SK-N-SH treated with all-trans-retinoic acid at 6 μM for 48 hours (cell line): ENCODE results near the gene WDR83.

Experiments
- ARNTL ChIP-seq: fragments of 450-650 bp; formaldehyde crosslinking; IDR thresholded peaks from 2 replicates; pipeline ENCODE4 v1.5.0; 2020; ENCODE audit warnings: low read depth, mild to moderate bottlenecking, moderate library complexity, borderline replicate concordance
- CSDC2 ChIP-seq: fragments of 250-450 bp; sonication (Bioruptor Pico); IDR thresholded peaks from 2 replicates; pipeline ENCODE4 v1.5.0; 2020; ENCODE audit warnings: mild to moderate bottlenecking, moderate library complexity
- ESRRG ChIP-seq: fragments of 250-450 bp; sonication (Bioruptor Pico); IDR thresholded peaks from 2 replicates; pipeline ENCODE4 v1.6.1; 2021; ENCODE audit warnings: mild to moderate bottlenecking
- ISL1 ChIP-seq: fragments of 250-450 bp; sonication (Bioruptor Pico); IDR thresholded peaks from 2 replicates; pipeline ENCODE4 v2.1.2; 2022; ENCODE audit warnings: mild to moderate bottlenecking, moderate library complexity
- OSR1 ChIP-seq: fragments of 250-450 bp; sonication (Bioruptor Pico); IDR thresholded peaks from 2 replicates; pipeline ENCODE4 v1.8.0; 2022; ENCODE audit warnings: moderate library complexity, mild to moderate bottlenecking, inconsistent platforms
- POU6F1 ChIP-seq: fragments of 250-450 bp; sonication (Bioruptor Pico); IDR thresholded peaks from 2 replicates; pipeline ENCODE4 v1.8.0; 2021; ENCODE audit warnings: low read depth, mild to moderate bottlenecking, moderate library complexity, borderline replicate concordance
- SNAI2 ChIP-seq: fragments of 250-450 bp; sonication (Bioruptor Pico); IDR thresholded peaks from 2 replicates; pipeline ENCODE4 v1.5.0; 2020; ENCODE audit warnings: mild to moderate bottlenecking, moderate library complexity
- TOX ChIP-seq: fragments of 250-450 bp; sonication (Bioruptor Pico); IDR thresholded peaks from 2 replicates; pipeline ENCODE4 v1.8.0; 2021; ENCODE audit warnings: mild to moderate bottlenecking, moderate library complexity, borderline replicate concordance
- ZFP3 ChIP-seq: fragments of 250-450 bp; sonication (Bioruptor Pico); IDR thresholded peaks from 2 replicates; pipeline ENCODE4 v1.5.0; 2020; ENCODE audit warnings: mild to moderate bottlenecking, moderate library complexity
- ZNF565 ChIP-seq: fragments of 450-650 bp; formaldehyde crosslinking; conservative IDR thresholded peaks from 2 replicates; pipeline ENCODE4 v1.5.0; 2020; ENCODE audit warnings: low read depth, mild to moderate bottlenecking, moderate library complexity
- ZNF8 ChIP-seq: fragments of 450-650 bp; formaldehyde crosslinking; IDR thresholded peaks from 2 replicates; pipeline ENCODE4 v1.5.0; 2020; ENCODE audit warnings: mild to moderate bottlenecking, moderate library complexity
- TF ChIP-seq, protein P1 (sequence below): fragments of 250-450 bp; sonication (Bioruptor Pico); IDR thresholded peaks from 2 replicates; pipeline ENCODE4 v1.8.0; 2020; ENCODE audit warnings: mild to moderate bottlenecking, moderate library complexity, borderline replicate concordance
- TF ChIP-seq, protein P2 (sequence below): fragments of 250-450 bp; sonication (Bioruptor Pico); IDR thresholded peaks from 2 replicates; pipeline ENCODE4 v1.5.1; 2021; ENCODE audit warnings: mild to moderate bottlenecking, moderate library complexity
- TF ChIP-seq, protein P3 (sequence below): fragments of 250-450 bp; sonication (Bioruptor Pico); IDR thresholded peaks from 2 replicates; pipeline ENCODE4 v1.5.0; 2020; ENCODE audit warnings: mild to moderate bottlenecking, moderate library complexity

- TF ChIP-seq ZNF565 (no peak), ISL1 (no peak), ZFP3 (no peak), OSR1 (CRISPR knock-in tag) (no peak), SNAI2 (CRISPR knock-in tag) (no peak), ZNF8 (CRISPR knock-in tag) (no peak), ARNTL (CRISPR knock-in tag) (no peak), POU6F1 (CRISPR knock-in tag) (no peak), CSDC2 (CRISPR knock-in tag) (no peak), ESRRG (CRISPR knock-in tag) (no peak), TOX (CRISPR knock-in tag) (no peak)
- TF ChIP-seq, protein P1, sequence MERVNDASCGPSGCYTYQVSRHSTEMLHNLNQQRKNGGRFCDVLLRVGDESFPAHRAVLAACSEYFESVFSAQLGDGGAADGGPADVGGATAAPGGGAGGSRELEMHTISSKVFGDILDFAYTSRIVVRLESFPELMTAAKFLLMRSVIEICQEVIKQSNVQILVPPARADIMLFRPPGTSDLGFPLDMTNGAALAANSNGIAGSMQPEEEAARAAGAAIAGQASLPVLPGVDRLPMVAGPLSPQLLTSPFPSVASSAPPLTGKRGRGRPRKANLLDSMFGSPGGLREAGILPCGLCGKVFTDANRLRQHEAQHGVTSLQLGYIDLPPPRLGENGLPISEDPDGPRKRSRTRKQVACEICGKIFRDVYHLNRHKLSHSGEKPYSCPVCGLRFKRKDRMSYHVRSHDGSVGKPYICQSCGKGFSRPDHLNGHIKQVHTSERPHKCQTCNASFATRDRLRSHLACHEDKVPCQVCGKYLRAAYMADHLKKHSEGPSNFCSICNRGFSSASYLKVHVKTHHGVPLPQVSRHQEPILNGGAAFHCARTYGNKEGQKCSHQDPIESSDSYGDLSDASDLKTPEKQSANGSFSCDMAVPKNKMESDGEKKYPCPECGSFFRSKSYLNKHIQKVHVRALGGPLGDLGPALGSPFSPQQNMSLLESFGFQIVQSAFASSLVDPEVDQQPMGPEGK (CRISPR knock-in tag) = no peak
- TF ChIP-seq, protein P2, sequence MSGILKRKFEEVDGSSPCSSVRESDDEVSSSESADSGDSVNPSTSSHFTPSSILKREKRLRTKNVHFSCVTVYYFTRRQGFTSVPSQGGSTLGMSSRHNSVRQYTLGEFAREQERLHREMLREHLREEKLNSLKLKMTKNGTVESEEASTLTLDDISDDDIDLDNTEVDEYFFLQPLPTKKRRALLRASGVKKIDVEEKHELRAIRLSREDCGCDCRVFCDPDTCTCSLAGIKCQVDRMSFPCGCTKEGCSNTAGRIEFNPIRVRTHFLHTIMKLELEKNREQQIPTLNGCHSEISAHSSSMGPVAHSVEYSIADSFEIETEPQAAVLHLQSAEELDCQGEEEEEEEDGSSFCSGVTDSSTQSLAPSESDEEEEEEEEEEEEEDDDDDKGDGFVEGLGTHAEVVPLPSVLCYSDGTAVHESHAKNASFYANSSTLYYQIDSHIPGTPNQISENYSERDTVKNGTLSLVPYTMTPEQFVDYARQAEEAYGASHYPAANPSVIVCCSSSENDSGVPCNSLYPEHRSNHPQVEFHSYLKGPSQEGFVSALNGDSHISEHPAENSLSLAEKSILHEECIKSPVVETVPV (CRISPR knock-in tag) = no peak
- TF ChIP-seq, protein P3, sequence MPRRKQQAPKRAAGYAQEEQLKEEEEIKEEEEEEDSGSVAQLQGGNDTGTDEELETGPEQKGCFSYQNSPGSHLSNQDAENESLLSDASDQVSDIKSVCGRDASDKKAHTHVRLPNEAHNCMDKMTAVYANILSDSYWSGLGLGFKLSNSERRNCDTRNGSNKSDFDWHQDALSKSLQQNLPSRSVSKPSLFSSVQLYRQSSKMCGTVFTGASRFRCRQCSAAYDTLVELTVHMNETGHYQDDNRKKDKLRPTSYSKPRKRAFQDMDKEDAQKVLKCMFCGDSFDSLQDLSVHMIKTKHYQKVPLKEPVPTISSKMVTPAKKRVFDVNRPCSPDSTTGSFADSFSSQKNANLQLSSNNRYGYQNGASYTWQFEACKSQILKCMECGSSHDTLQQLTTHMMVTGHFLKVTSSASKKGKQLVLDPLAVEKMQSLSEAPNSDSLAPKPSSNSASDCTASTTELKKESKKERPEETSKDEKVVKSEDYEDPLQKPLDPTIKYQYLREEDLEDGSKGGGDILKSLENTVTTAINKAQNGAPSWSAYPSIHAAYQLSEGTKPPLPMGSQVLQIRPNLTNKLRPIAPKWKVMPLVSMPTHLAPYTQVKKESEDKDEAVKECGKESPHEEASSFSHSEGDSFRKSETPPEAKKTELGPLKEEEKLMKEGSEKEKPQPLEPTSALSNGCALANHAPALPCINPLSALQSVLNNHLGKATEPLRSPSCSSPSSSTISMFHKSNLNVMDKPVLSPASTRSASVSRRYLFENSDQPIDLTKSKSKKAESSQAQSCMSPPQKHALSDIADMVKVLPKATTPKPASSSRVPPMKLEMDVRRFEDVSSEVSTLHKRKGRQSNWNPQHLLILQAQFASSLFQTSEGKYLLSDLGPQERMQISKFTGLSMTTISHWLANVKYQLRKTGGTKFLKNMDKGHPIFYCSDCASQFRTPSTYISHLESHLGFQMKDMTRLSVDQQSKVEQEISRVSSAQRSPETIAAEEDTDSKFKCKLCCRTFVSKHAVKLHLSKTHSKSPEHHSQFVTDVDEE (CRISPR knock-in tag) = no peak
These were observed 38.6 kb downstream of the WDR83 start for GRCh38 chr19:12705169-12705568.
